Measurements from ENCODE around the gene CCDC200.

DNA sequence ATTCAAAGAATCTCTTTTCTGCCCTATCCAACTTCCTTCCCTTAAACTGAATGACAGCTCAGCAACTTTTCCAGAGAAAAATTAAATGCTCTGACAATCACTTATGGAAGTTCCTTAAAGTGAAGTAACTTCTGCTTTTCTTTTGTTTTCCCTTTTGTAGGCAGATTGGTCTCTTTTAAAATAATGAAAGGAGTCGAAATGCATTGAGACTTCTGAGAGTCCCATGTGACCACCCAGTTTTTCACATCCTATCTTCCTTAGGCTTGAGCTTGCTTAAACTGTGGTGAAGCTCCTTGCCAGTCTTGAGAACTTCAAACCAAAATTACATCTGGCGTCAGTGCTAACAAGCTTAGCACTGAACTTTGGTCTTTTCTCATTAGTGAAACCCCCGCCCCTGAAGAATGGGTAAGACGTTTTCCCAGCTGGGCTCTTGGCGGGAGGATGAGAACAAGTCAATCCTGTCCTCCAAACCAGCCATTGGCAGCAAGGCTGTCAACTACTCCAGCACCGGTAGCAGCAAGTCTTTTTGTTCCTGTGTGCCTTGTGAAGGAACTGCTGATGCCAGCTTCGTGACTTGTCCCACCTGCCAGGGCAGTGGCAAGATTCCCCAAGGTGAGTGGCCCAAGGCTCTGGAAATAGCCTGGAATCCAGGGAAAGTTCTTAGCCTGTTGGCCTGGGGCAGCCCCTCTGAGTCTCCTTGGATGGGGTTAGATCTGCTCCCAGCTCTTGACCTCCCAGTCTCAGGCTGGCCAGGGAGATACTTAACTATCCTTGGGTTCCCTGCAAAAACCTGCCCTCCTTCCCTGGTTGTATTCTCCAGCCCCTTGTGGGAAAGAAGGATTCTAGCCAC lies 15.6 kb downstream of the CCDC200 start:
- TF ChIP-seq CTCF (IDR thresholded peaks at IDR 0.05) (no peak), POLR2A (IDR thresholded peaks at IDR 0.05) (no peak)
